Activated naive CD8-positive, alpha-beta T cell treated with anti-CD3 and anti-CD28 coated beads, Interleukin-2, amount 50 U/mL, for 24 hours (primary cell): Measurements from ENCODE around the gene PLPPR4.

Source experiments
- ATAC-seq: fragments of 150-1000 bp; cut with Tn5 transposase; one replicate; pipeline ENCODE4 v1.10.0; 2021
- DNase-seq: peaks from one replicate; pipeline ENCODE4 v3.0.0; 2021
- H3K27ac Mint-ChIP-seq: one replicate; pipeline ENCODE4 v1.8.0; 2021; ENCODE audit warnings: mild to moderate bottlenecking, mixed read lengths
- H3K27me3 Mint-ChIP-seq: one replicate; pipeline ENCODE4 v1.8.0; 2021; ENCODE audit warnings: mixed read lengths
- H3K36me3 Mint-ChIP-seq: one replicate; pipeline ENCODE4 v1.8.0; 2021; ENCODE audit warnings: low read depth, mixed read lengths
- H3K4me1 Mint-ChIP-seq: one replicate; pipeline ENCODE4 v1.8.0; 2021; ENCODE audit warnings: mixed read lengths
- H3K4me3 Mint-ChIP-seq: one replicate; pipeline ENCODE4 v1.8.0; 2021; ENCODE audit warnings: mild to moderate bottlenecking, moderate library complexity, mixed read lengths
- H3K9me3 Mint-ChIP-seq: one replicate; pipeline ENCODE4 v1.8.0; 2021; ENCODE audit warnings: mixed read lengths

Gene PLPPR4

DNA sequence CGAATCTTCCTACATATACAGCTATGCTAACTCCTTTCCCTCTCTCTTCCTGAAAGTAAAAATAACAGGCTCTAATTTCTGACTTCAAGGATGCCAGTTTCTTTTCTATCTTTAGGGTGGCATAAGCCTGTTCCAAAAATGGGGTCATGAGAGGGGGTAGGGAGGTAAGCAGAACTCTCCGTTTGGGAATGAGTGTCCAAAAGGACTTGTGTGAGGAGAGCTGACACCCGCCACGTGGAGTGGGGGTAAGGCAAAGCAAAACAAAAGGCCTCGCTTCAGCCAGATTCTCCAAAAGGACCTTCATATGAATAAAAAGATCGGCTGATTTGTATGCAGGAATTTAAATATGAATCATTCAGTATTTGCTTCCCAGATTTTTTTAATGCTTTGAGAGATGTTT is 28.6 kb downstream of the PLPPR4 start:
- H3K4me3 Mint-ChIP-seq: no peak overlapping the region
- no peak overlapping the region for H3K27ac Mint-ChIP-seq
- DNase-seq (no peak), ATAC-seq (no peak)
- H3K9me3 Mint-ChIP-seq: no peaks in the 10 kb centered on the region
- H3K27me3 Mint-ChIP-seq: no peaks in the 10 kb centered on the region
- no peaks in the 10 kb centered on the region for H3K36me3 Mint-ChIP-seq
- H3K4me1 Mint-ChIP-seq: no peaks in the 10 kb centered on the region

DNA sequence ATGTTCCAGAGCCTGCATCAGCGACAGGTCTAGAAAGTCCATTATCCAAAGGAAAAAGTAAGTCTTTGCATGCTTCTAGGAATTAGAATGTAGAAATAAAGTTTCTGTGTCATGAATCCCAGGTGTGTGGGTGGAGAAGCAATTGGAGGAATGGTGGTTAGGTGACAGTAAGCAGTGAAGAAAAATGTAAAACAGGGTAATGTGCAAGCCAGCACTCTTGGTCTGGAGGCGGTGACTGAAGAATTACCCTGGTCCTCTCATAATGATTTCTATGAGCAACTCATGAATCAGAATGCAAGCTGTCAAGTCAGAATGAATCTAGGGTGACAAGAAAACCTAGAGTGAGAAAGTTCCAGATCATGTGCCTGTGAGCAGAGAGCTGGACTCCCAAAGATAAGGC is 33.6 kb downstream of the PLPPR4 start:
- Mint-ChIP-seq H3K4me3 (no peak overlapping the region), H3K36me3 (no peaks in the 10 kb centered on the region), H3K9me3 (no peaks in the 10 kb centered on the region), H3K4me1 (no peaks in the 10 kb centered on the region), H3K27ac (no peak overlapping the region), H3K27me3 (no peaks in the 10 kb centered on the region)
- ATAC-seq: no peak
- no peak for DNase-seq

DNA sequence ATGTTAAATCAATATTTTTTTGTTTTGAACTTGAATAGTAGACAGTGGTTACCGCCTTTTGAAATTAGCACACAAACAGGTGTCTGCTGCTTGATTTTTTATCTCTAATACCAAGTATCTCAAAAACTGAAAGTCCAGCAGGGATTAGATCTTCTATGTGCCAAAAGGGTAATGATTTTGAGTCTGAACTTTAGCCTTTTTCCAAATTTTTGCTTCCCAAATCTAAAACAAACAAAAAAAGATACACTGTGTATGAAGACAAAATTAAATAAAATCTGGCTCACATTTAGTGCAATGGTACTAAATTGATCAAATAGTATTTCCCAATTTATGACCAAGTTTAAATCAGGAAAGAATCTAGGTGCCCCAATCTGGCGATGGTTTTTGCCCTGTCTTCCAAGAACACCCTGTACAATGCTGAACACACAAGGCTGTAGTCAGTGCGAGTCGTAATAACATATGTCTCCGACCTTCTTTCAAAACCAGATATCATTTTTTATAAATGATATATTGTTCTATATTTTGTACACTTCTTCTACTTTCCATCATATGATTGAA is 40.5 kb downstream of the PLPPR4 start:
- no peak overlapping the region for H3K27ac Mint-ChIP-seq
- no peaks in the 10 kb centered on the region for H3K4me1 Mint-ChIP-seq
- H3K9me3 Mint-ChIP-seq: peaks cover 4% of the 10 kb centered on the region
- no peak for DNase-seq
- H3K27me3 Mint-ChIP-seq: no peaks in the 10 kb centered on the region
- no peak overlapping the region for H3K4me3 Mint-ChIP-seq
- no peak for ATAC-seq
- no peaks in the 10 kb centered on the region for H3K36me3 Mint-ChIP-seq

DNA sequence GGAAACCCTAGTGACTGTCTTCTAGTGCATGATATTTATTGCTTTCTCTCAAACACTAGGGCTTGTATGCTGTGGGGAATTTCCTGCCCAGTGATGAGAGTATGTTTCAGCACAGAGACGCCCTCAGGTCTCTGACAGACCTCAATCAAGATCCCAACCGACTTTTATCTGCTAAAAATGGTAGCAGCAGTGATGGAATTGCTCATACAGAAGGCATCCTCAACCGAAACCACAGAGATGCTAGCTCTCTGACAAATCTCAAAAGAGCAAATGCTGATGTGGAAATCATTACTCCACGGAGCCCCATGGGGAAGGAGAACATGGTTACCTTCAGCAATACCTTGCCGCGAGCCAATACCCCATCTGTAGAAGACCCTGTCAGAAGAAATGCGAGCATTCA is 41.3 kb downstream of the PLPPR4 start:
- Mint-ChIP-seq H3K4me1 (no peaks in the 10 kb centered on the region), H3K36me3 (no peaks in the 10 kb centered on the region), H3K27me3 (no peaks in the 10 kb centered on the region), H3K27ac (no peak overlapping the region), H3K4me3 (no peak overlapping the region), H3K9me3 (peaks cover 4% of the 10 kb centered on the region)
- DNase-seq (no peak), ATAC-seq (no peak)

DNA sequence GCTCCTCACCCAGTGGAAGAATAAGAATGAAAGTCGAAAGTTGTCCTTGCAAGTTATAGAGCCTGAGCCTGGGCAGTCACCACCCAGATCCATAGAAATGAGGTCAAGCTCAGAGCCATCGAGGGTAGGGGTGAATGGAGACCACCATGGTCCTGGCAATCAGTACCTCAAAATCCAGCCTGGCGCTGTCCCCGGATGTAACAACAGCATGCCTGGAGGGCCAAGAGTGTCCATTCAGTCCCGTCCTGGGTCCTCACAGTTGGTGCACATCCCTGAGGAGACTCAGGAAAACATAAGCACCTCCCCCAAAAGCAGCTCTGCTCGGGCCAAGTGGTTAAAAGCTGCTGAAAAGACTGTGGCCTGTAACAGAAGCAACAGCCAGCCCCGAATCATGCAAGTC is 41.8 kb downstream of the PLPPR4 start:
- Mint-ChIP-seq H3K27me3 (no peaks in the 10 kb centered on the region), H3K36me3 (no peaks in the 10 kb centered on the region), H3K4me1 (no peaks in the 10 kb centered on the region), H3K4me3 (no peak overlapping the region), H3K27ac (no peak overlapping the region), H3K9me3 (peaks cover 4% of the 10 kb centered on the region)
- DNase-seq (no peak), ATAC-seq (no peak)

DNA sequence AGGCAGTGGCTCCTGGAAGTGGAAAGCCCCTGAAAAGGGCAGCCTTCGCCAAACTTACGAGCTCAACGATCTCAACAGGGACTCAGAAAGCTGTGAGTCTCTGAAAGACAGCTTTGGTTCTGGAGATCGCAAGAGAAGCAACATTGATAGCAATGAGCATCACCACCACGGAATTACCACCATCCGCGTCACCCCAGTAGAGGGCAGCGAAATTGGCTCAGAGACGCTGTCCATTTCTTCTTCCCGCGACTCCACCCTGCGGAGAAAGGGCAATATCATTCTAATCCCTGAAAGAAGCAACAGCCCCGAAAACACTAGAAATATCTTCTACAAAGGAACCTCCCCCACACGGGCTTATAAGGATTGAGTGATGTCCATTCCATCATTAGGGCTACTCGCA is 42.4 kb downstream of the PLPPR4 start:
- H3K9me3 Mint-ChIP-seq: peaks cover 4% of the 10 kb centered on the region
- H3K27me3 Mint-ChIP-seq: no peaks in the 10 kb centered on the region
- ATAC-seq: no peak
- DNase-seq: no peak
- H3K4me3 Mint-ChIP-seq: no peak overlapping the region
- H3K4me1 Mint-ChIP-seq: no peaks in the 10 kb centered on the region
- no peaks in the 10 kb centered on the region for H3K36me3 Mint-ChIP-seq
- no peak overlapping the region for H3K27ac Mint-ChIP-seq

DNA sequence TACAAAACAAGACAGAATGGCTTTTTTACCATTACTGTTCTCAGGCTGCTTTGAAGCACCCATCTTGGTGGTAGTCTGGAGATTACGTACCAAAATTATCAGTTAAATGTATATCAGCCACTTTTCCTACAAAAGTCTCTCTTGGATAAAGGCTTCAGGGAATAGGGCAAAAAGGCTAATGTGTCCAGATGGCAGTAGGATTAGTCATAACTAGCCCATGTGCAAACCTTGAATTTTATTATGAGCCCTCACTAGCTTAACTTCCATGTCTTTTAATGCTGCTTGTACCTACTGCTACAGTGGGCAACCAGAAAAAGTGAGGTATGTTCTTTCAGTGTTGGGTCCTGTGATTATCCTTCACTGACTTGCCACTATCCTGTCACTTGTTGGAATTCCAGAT is 51.0 kb downstream of the PLPPR4 start:
- H3K27ac Mint-ChIP-seq: no peak overlapping the region
- H3K4me1 Mint-ChIP-seq: no peaks in the 10 kb centered on the region

DNA sequence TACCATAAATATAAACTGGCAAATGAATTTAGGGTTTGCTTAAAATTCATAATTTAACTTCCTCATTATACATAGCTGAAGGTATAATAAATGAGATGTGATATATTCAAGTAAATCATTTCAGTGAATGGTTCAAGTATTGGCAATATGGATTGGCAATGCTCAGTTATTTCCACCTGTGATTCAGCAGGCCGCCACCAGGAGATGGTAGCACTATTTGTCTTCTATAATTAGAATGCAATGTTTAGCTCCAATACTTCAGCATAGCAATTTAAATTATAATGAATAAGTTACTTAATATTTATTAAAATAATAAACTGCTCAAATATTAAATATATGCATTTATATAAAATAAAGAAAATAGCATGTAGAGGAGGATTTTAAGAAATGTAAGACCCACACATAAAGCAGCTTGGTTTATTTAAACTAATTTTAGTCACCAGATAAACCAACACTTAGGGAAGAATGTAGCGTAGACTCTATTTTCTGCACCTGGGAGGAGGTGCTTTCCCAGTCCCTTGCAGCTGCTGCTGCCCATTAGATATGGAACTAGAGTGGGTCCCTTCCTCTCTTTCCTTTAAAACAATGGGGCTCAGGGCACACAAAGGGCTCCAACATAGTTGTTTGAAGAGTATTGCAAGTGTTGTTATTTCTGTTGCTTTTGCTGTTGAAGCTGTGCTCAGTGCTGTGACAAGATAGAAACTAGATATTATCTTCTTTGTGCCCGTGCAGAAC is 62.1 kb downstream of the PLPPR4 start:
- H3K9me3 Mint-ChIP-seq: no peaks in the 10 kb centered on the region
- no peaks in the 10 kb centered on the region for H3K27me3 Mint-ChIP-seq
- H3K4me1 Mint-ChIP-seq: no peaks in the 10 kb centered on the region
- H3K4me3 Mint-ChIP-seq: no peak overlapping the region
- H3K27ac Mint-ChIP-seq: no peak overlapping the region
- ATAC-seq (no peak), DNase-seq (no peak)
- H3K36me3 Mint-ChIP-seq: no peaks in the 10 kb centered on the region

More for the DNA sequence above, 51.0 kb downstream of the PLPPR4 start:
- Mint-ChIP-seq H3K9me3 (no peaks in the 10 kb centered on the region), H3K27me3 (no peaks in the 10 kb centered on the region), H3K4me3 (no peak overlapping the region), H3K36me3 (no peaks in the 10 kb centered on the region)
- ATAC-seq: no peak
- no peak for DNase-seq

DNA sequence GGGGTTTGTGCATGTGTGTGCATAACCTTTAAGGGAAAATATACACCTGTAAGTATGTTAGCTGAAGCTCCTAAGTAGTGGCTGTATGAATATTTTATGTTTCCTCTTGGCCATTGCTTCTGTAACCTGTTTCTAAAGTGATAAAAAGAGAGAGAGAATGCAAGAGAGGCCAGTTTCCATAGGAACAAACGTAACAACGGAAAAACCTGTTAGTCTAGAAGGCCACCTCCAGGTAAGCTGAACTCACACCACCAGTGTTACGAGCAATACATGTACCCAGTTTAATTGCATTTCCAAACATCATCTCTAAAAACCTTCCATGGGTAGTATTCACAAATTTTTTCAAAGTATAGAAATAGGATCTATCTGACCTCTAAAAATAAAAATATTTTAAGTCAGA is 63.1 kb downstream of the PLPPR4 start:
- Mint-ChIP-seq H3K4me3 (no peak overlapping the region), H3K27ac (no peak overlapping the region), H3K4me1 (no peaks in the 10 kb centered on the region), H3K9me3 (no peaks in the 10 kb centered on the region), H3K27me3 (no peaks in the 10 kb centered on the region), H3K36me3 (no peaks in the 10 kb centered on the region)
- no peak for ATAC-seq
- no peak for DNase-seq

DNA sequence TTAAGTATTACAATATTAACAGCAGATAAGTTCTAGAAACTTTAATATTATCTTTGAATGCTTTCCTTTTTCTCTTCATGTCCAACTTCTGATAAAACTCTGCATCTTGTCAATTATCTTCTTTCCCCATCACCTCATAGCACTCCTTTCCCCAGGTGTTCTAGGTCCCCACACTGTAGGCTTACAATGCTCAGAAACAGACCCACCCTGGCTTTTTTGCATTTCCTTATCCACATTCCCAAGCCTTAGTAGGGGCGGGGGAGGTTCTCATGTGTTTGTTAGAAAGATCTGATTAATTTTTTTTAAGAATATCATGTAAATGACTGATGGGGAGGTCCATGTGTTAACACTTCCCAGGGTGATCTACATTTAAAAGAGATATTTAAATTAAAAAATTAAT is 63.9 kb downstream of the PLPPR4 start:
- H3K27ac Mint-ChIP-seq: no peak overlapping the region
- H3K36me3 Mint-ChIP-seq: no peaks in the 10 kb centered on the region
- no peaks in the 10 kb centered on the region for H3K4me1 Mint-ChIP-seq
- no peak for DNase-seq
- no peaks in the 10 kb centered on the region for H3K9me3 Mint-ChIP-seq
- no peaks in the 10 kb centered on the region for H3K27me3 Mint-ChIP-seq
- ATAC-seq: no peak
- no peak overlapping the region for H3K4me3 Mint-ChIP-seq

DNA sequence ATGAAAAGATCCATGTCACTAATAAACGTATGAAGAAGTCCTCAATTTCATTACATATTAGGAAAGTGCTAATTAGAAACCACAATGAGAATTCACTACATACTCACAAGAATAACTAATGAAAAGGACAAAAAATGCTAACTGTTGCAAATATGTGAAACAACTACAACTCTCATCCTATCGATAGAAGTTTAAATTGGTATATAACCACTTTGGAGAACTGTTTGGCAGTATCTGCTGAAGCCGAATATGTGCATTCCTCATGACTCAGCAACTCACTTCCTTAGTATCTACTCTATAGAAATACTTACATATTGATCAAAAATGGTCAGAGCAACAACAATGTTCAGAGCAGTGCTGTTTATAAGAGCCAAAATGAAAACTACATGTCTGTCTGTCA is 66.8 kb downstream of the PLPPR4 start:
- Mint-ChIP-seq H3K4me1 (no peaks in the 10 kb centered on the region), H3K27me3 (no peaks in the 10 kb centered on the region), H3K27ac (no peak overlapping the region)

DNA sequence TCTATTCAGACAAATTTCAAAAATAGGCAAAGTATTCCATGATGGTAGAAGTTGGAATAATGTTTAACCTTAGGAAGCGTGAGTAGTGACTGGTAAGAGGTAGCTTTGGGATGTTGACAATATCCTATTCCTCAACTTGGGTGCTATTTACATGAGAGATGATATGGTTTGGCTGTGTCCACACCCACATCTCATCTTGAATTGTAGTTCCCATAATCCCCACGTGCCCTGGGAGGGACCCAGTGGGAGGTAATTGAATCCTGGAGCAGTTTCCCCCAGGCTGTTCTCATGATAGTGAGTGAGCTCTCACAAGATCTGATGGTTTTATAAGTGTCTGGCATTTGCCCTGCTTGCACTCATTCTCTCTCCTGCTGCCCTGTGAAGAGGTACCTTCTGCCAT is 67.3 kb downstream of the PLPPR4 start:
- H3K4me3 Mint-ChIP-seq: no peak overlapping the region
- H3K27ac Mint-ChIP-seq: no peak overlapping the region
- DNase-seq (no peak), ATAC-seq (no peak)
- no peaks in the 10 kb centered on the region for H3K9me3 Mint-ChIP-seq
- H3K36me3 Mint-ChIP-seq: no peaks in the 10 kb centered on the region
- H3K4me1 Mint-ChIP-seq: no peaks in the 10 kb centered on the region
- no peaks in the 10 kb centered on the region for H3K27me3 Mint-ChIP-seq

More for the DNA sequence above, 66.8 kb downstream of the PLPPR4 start:
- Mint-ChIP-seq H3K9me3 (no peaks in the 10 kb centered on the region), H3K36me3 (no peaks in the 10 kb centered on the region), H3K4me3 (no peak overlapping the region)
- ATAC-seq (no peak), DNase-seq (no peak)

DNA sequence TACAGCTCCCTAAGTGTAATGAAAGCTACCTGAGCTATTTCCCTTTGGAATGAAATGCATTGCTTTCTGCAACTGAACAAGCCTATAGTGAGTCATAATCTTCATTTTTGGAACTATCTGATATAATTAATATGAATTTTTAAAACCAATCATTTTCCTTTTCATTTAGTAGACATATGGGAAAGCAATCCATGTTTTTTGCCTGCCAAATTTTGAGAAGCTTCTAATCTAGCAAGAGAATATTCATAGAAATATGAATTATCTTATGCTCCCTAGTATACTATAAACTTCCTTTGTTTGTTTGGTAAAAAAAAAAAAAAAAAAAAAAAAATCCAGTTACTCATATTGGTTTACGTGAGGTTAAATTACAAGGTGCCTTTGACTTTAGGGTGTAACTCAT is 68.3 kb downstream of the PLPPR4 start:
- DNase-seq: no peak
- H3K4me1 Mint-ChIP-seq: no peaks in the 10 kb centered on the region

DNA sequence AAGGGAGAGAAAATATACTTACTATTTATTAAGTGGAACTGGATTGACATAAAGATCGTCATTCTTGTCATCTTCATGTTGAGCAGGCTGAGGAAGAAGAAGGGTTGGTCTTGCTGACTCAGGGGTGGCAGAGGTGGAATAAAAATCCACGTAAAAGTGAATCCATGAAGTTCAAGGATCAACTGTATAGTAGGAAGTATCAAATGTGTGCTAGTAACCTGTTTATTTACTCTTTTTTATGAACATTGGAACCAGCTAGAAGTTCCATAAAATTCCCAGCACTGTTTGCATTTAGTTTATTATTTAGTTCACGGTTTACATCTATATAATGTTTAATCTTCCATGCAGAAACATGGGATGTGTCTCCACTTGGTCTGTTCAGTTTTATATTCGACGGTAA is 70.7 kb downstream of the PLPPR4 start:
- Mint-ChIP-seq H3K4me1 (no peaks in the 10 kb centered on the region), H3K9me3 (no peaks in the 10 kb centered on the region), H3K36me3 (no peaks in the 10 kb centered on the region), H3K27ac (no peak overlapping the region), H3K27me3 (no peaks in the 10 kb centered on the region), H3K4me3 (no peak overlapping the region)
- ATAC-seq (no peak), DNase-seq (no peak)

More for the DNA sequence above, 68.3 kb downstream of the PLPPR4 start:
- no peaks in the 10 kb centered on the region for H3K27me3 Mint-ChIP-seq
- no peaks in the 10 kb centered on the region for H3K36me3 Mint-ChIP-seq
- no peak for ATAC-seq
- H3K27ac Mint-ChIP-seq: no peak overlapping the region
- H3K4me3 Mint-ChIP-seq: no peak overlapping the region
- H3K9me3 Mint-ChIP-seq: no peaks in the 10 kb centered on the region

DNA sequence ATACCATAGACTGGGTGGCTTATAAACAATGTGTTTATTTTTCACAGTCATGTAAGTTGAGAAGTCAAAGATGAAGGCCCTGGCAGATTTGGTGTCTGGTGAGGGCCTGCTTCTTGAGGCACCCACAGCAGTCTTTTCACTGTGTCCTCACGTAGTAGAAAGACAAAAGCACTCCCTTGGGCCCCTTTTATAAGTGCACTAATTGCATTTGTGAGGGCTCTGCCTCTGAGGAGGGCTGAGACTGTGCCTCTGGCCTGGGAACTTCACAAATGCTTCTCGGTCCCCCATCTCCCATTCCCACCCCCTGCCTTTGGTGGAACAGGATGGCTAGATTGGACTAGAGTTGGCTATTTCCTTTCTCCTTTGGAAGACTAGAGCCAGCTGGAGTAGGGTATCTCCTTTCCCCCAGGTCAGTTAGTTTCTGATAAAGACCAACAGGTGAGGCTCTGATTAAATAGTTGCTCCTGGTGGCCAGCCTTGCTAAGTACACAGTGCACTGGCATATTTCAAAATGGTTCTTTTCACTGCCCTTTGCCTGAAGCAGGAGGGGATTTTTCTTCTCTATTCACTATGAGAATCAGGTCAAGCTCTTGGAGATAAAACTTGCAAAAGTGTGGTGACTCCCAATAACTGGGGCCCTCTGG is 82.9 kb downstream of the PLPPR4 start:
- no peak for DNase-seq
- Mint-ChIP-seq H3K27ac (no peak overlapping the region), H3K4me1 (no peaks in the 10 kb centered on the region), H3K9me3 (no peaks in the 10 kb centered on the region), H3K27me3 (peaks cover 2% of the 10 kb centered on the region), H3K4me3 (no peak overlapping the region), H3K36me3 (no peaks in the 10 kb centered on the region)
- ATAC-seq: no peak
